Renal cortical epithelial cell (primary cell): ENCODE results near the gene HOXB9. TPM values are rescaled to one million over a fixed set of nuclear protein-coding genes. Genes with fewer than 3 reads are reported as not detected.
A peak's percentile ranks its signal among the peaks of the same experiment; 100 is the strongest.

Experiments
- DNase-seq: peaks from one replicate; pipeline ENCODE4 v3.0.0-alpha.2; 2011; ENCODE audit warnings: low read depth
- total RNA-seq: library from RNA; depleted of rRNA; stranded (reverse); fragments of >200 nt; gene quantifications from 2 replicates; pipeline ENCODE4 v1.2.3, GENCODE V29; 2014

The HOXB9 gene
- total RNA-seq, 1 donor from 2014 or later: 49.2 TPM

DNA sequence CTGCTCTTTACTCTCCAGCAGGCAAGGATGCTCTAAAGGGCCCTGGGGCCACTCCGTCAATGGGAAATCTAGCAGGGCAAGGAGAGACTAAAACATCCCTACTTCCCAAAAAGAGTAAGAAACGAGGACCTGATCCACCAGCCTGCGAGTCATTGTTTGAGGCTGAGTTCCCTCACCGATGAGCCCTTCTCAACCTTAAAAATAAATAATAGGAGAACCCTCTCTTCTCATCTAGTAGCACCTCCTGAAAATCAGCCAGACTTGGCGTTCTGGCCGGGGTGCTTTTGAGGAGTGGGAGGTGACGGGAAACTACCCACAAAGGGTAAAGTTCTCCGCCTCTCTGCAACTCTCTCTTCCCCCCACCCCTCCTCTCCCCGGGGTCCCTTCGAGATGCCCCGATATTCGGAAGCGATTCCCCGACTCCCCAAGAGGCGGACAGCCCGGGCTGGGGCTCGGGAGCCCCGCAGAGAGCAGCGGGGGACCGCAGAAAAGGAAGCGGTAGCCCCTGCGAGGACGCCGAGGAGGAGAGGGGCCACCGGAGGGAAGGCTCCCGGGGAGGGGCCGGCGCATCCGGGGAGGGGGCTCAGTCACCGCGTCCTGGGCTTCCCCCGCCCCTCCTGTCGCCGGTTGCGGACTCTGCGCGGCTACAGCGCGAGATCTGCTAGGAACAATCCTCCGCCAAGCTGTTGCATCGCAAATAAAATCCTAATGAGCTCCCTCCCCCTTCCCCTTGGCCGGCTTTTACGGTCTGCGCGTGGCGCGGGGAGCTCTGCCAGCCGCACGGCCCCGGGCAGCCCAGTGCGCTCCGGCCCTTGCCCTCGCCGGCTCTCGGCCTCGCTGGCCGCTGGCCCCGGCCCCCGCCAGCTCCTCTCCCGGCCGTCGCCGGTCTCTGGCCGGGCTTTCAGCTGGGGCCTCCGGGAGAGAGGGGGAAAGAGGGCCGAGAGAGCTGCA lies 1.3 kb downstream of the HOXB9 start:
- DNase-seq: no peak

DNA sequence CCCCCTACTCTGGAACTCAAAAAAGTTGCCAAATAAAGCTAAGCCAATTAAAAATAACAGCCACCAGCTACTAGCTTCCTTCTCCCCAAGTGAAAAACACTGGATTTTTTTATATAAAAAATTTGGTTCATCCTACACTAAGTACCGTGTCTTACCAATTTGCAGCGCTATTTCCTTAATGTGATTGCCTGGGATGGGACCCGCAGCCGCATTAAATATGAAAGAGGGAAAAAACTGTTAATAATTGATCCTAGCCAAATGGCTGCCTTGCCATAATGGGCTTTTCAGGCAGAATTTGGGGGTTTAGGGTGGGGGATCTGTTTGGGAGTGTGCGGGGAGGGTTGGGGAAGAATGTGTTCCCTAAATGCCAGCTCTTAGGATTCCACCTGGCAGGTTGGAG lies 2.0 kb downstream of the HOXB9 start:
- DNase-seq: no peak

DNA sequence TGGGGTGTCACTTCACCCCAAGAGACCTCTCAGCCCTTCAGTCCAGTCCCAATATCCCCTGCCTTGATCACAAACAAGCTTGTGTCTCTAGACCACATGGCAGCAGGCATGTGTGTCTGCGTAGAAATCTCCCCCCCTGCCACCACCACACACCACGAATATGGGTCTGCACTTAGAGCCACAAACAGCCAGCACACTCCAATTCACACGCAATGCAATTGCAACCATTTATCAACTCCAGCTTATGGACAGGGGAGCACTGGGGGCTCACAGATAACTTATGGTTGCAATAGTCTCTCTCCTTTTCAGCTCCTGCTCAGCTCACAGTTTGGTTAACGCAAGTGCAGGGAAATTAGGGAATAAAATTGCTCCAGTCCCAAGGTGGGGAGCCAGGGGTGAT lies 2.6 kb downstream of the HOXB9 start:
- DNase-seq: no peak

DNA sequence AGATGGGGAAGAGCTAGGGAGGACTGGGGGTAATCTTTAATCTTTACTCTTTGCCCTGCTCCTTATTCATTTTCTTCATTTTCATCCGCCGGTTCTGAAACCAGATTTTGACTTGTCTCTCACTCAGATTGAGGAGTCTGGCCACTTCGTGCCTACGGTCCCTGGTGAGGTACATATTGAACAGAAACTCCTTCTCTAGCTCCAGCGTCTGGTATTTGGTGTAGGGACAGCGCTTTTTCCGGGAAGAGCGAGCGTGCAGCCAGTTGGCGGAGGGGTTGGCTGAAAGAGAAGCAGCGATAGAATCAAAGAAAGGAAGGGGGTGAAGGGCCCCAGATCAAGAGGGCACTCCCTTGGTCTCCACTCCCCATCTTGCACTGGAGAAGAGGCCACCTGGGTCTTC lies 3.3 kb downstream of the HOXB9 start:
- no peak for DNase-seq

DNA sequence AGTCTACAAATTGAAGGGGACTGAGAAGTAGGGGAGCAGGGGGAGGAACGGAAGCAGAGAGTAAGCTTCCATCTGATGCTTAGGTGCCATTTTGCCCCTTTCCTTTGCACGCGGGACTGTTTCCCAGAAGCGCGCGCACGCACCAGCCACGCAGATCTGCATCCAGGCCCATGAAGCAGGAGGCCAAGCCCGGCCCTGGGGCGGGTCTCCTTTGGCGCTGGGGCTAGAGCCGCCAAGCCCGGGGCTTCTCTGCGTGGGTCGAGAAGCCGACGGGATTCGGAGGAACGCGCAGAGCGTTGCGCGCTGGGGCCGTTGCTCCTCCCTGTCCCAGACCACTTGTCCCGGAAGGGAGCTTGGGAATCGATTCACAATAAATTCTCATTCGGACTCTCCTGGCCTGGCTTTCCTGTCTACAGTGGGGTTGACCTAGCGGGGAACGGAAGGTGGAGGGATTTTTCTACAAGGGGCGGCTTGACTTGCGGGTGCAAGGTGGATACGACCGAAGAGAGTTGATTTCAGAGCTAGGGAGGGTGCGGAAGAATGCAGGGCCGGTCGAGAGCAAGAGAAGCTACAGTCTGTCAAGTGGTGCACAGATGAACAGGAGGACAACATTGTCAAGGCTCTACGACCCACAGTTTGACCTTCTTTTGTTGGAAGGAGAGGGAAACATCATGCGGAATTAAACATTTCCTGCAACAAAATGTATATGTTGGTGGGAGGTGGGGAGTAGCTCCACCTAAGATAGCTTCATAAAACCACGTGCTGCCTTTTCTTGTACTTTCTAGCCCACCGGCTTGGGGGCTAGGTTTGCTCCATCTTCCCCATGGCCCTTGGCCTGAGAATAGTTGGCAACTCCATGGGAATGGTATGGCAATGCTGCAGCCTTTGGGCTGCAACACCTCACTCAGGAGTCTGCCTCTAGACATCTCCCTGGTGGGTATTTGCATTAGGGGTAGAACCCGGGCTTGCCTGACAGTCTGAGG lies 4.5 kb downstream of the HOXB9 start:
- no peak for DNase-seq

DNA sequence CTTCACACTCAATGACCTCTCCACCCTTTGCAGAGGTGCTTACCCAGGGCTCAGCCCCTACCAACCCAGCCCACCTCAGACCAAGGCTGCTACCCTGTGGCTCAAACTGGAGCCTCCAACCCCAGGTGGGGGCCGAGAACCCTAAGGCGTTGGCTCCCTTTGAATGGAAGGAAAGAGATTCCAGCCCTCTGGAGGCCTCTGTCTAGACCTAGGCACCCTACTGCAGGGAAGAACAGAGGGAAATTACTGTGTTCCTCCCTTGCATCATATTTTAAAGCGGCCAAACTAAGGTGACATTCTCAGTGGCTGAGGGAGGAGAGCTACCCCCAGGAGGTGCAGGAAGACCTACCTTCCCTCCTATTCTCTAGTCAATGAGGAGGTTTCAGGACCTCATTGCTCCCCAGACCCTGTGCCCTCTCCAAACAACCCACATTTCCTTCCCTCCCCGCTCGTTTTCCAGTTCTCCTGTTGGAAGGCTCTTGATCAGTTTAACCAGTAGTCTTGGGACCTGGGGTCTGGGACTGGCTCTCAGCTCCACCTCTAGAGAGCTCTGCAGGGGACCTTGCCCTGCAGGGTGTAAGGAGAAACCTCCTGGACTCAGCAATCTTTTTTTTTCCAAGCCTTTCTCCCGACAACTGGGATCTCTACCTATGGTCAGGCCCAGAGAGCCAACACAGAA lies 5.6 kb downstream of the HOXB9 start:
- peak; percentile 63 for DNase-seq

DNA sequence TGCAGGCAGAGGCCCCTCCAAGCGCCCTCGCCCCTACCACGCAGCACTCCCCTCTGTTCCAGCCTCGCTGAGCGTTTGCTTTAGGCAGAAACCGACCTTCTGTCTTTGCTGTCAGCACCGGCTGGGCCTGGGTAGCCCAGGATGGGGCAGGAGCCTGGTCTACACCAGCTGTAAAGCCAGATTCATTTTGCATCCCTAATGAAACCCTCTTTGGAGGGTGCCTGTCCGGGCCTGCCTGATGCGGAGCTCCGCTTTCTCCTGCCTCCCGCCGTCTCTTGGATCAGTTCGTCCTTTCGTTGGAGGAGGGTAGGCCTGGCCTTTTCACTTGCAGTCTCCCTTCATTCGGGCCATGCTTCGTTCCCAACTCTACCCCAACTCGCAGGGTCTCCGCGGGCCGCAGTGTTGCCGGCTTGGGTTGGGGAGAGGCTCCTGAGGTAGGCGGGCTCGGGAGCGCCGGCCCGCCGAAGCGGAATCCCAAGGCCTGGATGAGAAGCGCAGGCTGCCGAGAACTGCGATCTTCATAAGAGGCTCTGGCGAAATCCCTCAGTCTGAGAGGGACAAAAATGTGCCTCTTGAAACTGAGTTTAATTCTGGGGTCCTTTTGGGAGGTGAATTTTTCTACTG lies 6.2 kb downstream of the HOXB9 start:
- no peak for DNase-seq

DNA sequence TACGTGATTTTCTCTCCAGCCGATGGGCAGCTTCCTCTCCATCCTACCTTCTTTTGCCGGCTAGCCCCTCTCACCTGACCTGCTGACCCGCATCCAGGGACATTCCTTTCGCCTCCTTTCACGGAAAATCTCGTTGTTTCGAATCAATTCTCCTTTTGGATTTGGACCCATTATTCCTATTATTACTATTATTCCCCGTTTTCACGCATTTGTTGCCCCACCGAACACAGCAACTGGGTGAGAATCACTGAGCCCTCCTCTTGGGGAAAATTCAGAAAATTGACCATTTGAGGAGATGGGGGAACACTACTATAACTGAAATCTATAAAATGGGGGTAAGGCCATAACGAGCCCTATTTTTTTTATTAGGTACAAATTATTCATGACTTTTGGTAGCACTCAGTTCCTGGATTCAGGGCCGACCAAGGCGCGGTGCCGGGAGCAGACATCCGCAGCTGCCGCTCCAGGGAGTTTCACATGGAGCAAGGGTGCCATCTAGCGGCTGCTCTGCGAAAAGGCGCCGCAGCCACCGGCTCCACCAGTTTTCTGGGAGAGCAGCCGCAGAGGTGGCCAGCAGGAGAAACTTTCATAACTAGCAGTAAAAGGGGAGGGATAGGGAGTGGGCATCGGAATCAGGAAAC lies 7.8 kb downstream of the HOXB9 start:
- DNase-seq: peak; percentile 67

DNA sequence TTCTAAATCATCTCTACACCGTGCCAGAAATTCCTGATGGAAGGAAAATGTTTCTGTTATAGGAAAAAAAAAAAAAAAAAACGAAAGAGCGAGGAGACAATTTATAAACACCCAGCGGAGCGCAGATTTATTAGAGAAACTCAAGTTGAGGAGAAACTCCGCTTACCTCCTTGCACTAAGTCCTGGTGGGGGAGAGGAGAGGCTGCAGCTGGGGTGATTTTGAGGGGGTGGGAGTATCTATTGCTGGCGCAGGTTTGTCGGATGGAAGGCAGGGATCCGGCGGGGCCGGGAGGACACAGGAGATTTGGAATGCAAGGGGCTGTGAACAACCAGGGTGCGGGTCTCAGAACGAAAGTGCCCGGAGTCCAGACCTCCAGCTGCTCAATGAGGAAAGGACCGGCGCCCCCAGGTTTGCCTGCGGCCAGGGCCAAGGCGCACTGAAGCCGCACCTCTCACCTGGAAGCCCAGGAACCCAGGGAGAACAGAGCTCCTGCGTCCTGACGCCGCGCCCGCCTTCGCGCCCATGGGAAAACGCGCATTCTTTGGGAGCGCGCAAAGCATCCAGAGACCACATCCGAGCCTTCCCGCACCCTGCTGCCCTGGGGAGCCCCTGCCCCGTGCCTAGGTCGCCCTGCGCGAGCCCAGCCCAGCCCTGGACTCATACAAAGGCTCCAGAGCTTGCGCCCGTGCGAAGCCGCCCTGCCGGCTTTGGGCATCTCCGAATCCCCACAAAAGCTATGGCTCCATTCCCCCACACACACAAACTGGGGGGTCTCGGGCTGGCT lies 8.5 kb downstream of the HOXB9 start:
- no peak for DNase-seq

DNA sequence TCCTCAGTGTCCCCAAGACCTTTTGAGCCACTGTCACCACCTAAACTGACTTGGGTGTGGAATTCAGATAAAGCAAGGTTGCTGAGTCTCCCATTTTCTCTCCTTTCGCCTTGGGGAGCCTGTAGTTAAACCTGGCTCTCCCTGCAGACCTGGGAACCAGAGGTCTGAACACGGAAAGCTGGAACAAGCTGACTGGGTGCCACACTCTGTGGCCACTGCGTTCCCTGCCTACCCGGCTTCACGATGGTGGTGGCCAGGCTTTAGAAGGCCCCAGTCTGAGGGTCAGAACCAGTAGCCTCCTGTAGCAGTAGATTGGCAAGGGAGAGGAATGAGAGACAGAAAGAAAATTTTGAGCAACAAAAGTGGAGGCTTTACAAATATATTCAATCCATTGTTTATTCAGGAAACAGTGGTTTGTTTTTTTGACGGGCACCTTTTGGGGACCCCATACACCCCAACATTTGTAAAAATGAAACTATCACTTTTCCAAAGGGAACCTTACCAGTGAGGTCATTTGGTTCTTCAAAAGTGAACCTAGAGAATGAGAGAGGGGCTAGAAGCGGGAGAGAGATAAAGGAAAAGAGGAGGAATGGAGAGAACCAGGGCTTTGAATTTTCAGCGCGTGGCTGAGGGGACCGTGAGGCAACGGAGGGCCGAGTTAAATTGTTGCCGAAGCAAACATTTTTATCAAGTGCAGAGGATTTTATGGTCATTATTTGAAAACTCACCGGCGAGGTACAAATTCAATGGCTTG lies 9.3 kb downstream of the HOXB9 start:
- DNase-seq: no peak

DNA sequence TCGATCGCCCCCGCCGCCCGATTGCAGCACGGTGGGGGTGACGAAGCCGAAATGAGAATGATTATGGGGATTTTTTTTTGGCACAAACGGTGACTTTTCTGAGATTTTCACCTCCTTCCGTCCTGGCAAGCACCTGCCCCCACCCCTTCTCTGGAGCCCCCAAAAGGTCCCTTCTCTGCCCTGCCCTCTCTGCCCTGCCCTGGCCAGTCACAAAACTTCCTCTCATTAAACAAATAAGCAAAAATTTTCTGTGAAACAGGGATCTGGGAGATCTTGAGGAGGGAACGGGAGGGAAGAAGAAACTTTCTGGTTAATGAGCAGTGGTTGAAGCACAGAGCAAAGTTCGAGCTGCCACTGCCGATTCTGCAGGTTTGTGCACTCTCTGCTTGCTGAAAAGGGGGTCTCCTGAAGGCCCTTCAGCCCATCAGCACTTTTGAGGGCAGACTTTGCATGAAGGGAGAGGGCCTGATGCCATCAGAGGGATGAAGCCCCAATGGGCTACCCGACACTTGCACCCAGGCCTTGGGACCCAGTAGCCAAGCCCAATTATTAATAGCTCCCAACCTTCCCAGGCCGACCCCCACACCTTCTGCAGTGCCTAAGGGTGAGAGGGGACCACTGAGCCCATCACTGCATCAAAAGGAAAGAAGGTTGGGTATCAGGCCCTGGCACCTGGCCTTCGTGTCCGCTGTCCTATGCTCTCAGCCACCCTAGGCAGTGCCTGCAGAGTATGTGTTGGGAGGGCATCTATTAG lies 10.0 kb downstream of the HOXB9 start:
- no peak for DNase-seq

DNA sequence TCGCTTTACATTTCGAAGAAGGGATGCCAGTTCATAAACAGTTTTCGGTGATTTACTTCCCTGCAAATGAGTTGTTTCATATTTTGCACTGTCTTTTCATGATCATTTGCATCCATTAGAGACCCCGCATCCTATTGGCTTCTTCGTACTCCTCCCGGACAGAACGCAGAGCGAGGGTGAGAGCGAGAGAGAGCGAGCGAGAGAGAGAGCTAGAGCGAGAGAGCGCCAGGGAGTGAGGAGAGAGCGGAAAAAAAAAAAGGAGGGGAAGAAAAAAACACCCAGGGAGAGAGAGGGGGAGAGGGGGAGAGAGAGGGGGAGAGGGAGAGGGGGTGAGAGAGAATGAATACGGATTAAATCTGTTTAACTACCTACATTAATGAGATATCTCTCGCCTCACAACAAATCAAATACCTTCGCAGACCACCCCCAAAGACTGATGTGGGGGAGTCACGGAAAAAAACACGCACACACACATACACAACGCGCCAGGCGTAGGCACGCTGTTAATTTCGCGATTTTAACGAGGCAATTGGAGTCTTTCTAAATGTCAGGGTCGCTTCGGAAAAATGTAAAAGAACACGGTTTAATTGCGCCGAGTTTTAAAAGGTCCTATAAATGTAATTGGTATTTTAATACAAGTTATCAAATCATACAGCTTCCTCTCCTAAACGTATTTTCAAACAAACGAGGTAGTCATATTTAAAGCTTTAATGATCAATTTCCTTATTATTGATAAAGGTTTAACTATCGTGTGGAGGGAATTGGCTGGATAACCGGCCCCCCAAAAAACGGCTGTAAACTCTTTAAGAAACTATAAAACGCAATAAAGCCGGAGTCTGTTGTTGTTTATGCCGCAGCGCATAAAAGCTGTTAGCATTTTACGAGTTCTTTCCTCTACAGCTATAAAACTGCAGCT lies 10.9 kb downstream of the HOXB9 start, which contains the start of gene HOXB8:
Gene HOXB8 (minus strand): TSS at position 246 of the 916 bp plus-strand sequence. CDS start 588 bp downstream, outside the sequence.
- peak; percentile 66 for DNase-seq

DNA sequence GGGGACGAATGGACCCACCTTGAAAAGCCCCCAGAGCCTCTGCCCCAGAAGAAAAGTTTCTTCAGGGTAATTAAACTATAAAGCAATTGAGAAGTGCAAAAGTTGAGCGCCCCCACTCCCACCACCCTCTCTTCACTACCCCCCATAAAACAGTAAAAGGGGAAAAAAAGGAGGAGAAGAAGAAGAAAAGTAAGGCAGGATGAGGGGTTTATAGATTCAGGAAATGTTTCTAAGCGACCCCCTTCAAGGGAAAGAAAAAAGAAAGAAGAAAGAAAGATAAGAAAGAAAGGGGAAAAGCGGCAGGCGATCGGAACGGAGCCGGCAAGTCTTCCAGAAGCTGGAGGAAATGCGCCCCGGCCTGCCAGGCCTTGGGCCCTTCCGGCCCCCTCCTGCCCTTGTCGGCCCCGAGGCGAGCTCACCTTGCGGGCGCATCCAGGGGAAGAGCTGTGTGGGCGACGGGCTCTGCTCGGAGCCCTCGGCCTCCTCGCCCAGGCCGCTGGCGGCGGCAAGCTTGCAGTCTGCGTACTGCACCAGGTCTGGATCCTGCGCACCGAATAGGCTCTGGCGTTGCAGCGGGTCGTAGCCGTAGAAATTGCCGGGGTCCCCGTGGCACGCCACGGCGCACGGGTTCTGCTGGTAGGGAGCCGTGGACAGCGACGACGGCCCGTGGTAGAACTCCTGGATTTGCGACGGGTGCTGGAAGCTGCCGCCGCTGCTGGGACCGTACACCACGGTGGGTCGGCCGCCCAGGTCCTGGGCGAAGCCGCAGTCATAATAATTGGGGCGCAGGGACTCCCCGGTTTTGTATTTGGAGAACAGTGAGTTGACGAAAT lies 12.1 kb downstream of the HOXB9 start:
- DNase-seq: no peak

DNA sequence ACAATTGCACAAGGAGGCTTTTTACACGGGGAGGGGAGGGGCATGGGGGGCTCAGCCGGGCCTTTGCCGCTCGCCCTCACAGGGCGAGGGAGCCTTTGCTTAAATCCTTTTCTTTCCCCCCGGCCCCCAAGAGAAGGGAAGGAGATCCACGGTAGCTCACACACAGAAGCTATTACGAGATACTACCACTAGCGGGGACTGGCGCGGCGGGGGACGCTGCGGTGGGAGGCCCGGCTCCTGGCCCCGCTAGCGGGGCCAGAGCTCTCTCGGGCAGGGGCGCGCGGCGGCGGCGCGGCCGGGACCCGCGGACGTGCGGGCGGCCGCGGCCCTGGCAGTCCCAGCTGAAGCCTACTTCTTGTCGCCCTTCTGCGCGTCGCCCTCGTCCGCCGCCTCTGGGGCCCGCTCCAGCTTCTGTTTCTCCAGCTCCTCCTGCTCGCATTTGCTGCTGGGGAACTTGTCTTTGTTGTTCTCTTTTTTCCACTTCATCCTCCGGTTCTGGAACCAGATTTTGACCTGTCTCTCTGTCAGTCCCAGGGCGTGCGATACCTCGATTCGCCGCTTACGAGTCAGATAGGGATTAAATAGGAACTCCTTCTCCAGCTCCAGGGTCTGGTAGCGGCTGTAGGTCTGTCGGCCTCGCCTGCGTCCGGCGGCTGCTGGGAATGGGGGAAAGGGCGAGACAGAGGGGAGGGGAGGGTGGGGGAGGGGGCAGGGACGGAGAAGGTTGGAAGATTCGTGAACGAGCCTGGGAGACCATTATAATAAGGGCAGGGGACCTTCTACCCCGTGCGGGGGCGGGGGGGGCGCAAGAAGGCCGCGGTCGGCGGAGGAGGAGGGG lies 13.1 kb downstream of the HOXB9 start:
- no peak for DNase-seq

DNA sequence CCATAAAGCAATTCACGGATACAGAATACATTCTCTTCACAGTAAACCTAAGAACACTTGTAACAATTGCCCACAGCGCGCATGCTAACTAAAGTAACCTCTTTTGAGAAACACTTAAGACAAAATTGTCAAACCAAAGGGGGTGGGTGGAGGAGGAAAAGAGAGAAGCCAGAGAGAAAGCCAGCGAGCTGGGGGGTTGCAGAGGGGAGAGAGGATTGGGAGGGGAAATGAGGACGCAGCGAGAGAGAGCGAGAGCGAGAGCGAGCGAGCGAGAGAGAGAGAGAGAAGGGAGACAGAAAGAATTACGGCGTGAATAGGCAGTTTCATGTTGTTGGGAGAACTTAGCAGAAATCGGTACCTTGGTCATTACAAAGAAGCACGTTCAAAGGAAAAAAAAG lies 13.7 kb downstream of the HOXB9 start:
- no peak for DNase-seq
